RCC 7860 (cell line): ENCODE results near the gene GFOD2.
"Not testable (repeated sequence)": the region's sequence is repeated elsewhere in the genome, so short reads cannot be mapped to it uniquely, and the experiment has no call there.

ENCODE experiments used
- DNase-seq: peaks from one replicate; pipeline ENCODE4 v3.0.0-alpha.2; 2015; ENCODE audit warnings: low spot score
- FAIRE-seq: peaks from 2 replicates; lab custom pipeline; 2012; peaks lifted over from hg19 to GRCh38; lab: Jason Lieb, UNC

Gene GFOD2, protein sequence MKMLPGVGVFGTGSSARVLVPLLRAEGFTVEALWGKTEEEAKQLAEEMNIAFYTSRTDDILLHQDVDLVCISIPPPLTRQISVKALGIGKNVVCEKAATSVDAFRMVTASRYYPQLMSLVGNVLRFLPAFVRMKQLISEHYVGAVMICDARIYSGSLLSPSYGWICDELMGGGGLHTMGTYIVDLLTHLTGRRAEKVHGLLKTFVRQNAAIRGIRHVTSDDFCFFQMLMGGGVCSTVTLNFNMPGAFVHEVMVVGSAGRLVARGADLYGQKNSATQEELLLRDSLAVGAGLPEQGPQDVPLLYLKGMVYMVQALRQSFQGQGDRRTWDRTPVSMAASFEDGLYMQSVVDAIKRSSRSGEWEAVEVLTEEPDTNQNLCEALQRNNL

DNA sequence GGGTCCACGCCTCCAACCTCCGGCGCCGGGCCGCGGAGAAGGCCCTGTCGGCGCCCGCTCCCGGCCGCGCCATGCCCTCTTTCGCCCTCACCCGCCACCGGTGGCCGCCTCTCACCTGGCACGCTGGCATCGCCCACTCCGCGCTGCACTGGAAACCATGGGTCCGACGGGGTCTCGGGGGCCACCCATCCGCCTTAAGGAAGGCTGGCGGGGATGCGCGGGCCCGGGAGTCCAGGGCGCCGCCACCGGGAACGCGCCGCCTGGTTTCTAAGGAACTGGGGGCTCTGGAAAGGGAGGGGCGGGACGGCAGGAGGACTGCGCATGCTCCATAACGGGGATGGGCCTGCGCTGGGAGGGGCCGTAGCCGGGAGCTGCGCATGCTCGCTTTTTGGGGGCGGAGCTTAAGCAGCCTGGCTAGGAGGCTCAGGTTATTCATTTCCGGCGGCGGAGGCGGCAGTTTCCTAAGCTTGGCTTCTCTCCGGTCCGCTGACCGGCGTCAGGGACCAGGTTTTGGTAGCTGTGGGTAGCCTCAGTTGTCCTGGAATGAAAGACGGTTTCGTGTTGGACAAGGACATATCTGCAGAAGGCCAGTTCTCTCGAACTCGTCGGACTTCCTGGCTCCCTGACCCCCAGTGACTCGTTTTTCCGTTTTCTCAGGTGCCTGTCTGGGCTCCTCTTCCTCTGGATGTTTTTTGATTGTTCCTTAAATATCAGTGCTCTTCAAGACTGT, at the start of gene GFOD2:
Gene GFOD2 (minus strand): TSS at position 269 of the 730 bp plus-strand sequence. CDS start 33,601 bp downstream, outside the sequence.
- DNase-seq, result peak; percentile 85
- peak; percentile 53 for FAIRE-seq

DNA sequence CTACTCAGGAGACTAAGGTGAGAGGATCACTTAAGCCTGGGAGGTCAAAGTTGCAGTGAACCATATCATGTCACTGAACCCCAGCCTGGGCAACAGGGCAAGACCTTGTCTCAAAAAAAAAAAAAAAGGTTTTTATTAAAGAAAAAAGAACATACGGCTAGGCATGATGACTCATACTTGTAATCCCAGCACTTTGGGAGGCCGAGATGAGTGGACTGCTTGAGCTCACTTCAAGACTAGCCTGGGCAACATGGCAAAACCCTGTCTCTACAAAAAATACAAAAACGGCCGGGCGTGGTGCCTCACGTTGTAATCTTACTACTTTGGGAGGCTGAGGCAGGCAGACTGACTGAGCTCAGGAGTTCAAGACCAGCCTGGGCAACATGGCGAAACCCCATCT, 48.8 kb upstream of the GFOD2 start:
- DNase-seq (peak; percentile 11), FAIRE-seq (no peak)

DNA sequence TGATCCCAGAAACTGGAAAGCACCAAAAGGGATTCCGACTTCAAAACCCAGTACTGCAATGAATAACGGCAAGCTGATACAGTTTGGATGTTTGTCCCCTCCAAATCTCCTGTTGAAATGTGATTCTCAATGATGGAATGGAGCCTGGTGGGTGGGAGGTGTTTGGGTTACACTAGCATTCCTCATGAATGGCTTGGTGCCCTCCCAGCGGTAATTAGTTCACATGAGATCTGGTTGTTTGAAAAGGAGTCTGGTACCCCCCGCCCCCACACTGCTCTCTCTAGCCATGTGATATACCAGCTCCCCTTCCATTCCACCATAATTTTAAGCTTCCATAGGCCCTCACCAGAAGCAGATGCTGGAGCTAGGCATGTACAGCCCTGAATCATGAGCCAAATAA, 47.2 kb upstream of the GFOD2 start:
- FAIRE-seq, result no peak

DNA sequence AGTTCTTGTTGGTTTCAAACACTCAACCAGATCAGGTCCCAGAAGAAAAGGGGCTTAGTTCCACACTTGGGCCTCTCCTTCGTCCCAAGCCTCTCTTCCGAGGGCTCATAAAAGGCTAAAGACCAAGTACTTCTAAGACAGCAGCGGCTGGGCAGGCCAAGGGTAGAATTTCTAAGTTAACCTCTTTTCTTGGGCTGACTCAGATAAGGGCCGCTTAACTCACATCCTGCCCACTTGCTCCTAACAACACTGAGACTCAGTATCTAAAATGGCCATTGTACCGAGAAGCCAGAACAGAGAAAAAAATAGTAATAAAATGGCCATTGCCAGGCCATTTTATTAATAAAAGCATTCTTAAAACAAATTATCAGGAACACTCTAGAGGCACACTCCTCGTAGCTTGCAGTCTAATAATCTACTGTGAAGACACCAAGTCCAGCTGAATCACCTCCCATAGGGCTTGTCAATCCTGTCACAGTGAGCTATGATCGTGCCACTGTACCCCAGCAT, 45.1 kb upstream of the GFOD2 start:
- DNase-seq, result no peak
- FAIRE-seq, result no peak

More for the DNA sequence above, 47.2 kb upstream of the GFOD2 start:
- DNase-seq, result no peak

DNA sequence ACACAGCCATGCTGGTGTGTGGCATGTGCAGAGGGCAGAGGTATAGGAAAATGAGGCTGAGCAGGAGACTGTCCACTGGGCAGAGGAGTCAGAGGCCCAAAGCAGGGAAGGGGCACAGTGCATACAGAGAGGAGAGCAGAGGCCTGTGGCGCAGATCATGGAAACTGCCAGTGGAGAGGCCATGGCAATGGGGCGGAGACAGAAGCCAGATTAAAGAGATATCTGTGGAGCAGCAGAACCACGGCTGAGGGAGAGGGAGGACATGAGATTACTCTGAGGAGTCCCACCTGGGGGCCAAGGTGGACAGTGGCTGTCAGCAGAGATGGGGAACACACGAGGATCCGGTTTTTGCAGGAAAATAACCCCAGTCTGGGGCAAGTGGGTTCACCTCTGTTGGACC, 44.0 kb upstream of the GFOD2 start:
- FAIRE-seq (no peak), DNase-seq (no peak)

DNA sequence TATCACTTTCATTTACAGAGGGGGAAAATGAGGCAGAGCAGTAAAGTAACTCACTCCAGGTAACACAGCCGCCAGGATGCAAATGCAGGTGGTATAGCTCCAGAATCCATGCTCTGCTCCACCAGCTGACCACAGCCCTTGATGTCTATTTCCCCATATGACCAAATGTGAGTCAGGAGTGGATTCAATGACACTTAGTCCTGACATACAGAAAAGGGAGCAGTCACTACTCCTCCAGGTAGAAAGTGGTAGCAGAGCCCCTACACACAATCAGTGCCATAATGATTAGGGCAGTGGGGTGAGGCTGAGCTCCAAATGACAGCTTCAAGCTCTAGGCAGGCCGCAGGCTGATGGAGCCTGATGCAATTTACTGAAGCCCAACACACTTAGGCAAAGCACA, 43.3 kb upstream of the GFOD2 start:
- FAIRE-seq, result no peak

DNA sequence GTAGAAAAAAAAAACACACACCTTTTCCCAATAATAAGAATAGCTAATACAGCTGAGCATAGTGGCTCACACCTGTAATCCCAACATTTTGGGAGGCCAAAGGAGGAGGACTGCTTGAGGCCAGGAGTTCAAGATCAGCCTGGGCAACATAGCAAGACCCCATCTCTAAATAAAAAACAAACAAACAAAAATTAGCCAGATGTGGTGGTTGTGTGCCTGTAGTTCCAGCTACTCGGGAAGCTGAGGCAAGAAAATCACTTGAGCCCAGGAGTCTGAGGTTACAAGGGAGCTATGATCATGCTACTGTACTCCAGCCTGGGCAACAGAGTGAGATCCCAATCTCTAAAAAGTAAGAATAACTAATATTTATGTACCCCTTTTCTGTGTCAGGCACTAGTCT, 42.8 kb upstream of the GFOD2 start:
- no peak for FAIRE-seq
- DNase-seq, result no peak

More for the DNA sequence above, 43.3 kb upstream of the GFOD2 start:
- no peak for DNase-seq

DNA sequence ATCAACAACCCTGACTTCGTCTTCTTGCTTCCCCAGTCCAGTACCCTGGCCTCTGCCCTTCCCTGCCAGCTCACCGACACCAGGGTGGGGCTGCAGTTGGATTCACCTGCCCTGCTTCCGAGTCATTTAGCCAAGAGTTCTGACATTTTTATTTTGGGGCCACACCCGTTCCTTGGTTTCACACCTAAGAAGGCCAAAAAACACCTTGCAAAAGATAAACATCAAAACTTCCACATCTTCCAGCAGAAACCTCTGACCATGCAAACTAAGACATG, 41.8 kb upstream of the GFOD2 start:
- FAIRE-seq (no peak), DNase-seq (no peak)

DNA sequence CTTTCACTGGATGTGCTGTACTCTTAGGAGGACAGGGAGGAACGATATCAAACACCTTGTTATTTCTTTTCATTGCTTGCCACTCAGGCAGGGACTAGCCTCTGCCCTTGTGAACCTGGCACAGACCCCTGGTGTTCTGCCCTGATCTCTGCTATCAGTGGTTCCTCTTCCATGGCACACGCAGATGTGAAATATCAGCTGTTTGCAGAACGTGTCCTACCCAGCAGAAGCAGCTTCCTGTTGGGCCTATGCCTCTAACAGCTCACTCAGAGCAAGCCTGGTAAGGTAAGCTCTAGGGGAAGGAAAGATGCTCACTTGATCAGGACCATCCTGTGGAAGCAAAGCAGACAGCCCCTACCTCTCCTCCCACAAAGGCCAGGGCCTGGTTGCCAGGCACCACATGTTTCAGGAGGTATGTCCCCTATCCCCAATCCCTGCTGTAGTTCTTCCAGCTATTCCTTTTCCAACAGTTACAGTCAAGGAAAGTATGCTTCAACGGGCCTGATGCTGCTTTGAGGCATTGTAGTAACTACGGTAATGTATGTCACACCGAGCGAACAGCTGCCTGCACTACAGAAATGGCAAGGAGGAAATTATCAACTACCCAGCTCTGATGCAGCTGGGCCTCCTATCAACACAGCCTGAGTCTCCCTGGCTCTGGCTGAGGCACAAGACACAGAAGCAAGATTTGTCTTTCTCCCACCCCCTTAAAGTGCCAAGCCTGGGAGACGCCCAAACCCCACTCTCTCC, 41.3 kb upstream of the GFOD2 start:
- no peak for FAIRE-seq
- DNase-seq, result no peak

DNA sequence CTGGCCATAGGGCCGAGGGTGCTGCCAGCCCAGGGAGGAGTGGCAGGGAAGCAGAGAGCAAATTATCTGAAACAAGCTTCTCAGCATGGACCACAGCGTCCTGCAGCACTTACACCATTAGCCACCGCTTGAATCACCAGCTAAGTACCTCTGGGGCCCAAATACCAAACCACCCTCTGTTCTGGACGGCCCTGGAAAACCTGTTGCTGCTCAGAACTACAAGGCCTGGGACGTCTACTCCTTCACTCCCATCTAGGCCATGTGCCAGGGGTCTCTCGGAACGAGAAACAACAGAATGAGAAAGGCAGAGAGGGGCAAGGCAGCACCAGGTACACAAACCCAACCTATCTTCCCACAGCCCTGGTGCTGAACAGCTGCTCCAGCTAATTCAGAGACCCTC, 39.9 kb upstream of the GFOD2 start:
- no peak for DNase-seq
- FAIRE-seq, result no peak

DNA sequence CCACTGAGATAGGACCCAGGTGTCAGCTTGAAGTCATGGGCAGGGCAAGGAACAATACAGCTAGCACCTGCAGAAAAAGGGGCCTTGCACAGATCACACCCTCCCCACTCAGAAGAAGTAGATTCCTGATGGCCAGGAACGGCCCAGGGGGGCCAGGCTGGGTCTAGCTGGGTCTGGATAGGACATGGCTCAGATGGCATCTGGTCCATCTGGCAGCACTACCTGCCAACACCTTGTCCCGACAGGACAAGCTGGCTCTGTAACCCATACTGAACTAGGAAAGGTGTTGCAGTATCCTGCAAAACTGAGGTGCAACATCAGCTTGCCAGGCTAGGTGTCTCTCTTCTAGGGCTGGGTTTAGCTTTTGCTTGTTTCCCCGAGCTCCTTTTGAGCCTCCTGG, 38.9 kb upstream of the GFOD2 start:
- FAIRE-seq, result no peak
- DNase-seq, result no peak

DNA sequence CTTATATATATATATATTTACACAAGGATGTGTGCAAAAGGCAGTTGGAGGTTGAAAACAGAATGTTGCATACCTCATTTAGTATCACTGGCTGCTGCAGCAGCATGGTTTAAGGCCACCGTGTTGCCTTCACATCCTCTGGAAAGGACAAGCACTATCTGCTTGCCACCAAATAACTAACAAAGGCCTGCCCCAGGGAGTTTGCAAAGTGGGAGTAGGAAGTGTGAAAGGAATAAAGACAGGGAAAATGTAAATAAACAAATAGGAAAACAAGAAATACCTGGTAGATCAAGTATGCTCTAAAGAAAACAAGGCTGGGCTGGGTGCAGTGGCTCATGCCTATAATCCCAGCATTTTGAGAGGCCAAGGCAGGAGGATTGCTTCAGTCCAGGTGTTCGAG, 33.5 kb upstream of the GFOD2 start:
- no peak for DNase-seq
- FAIRE-seq, result no peak

DNA sequence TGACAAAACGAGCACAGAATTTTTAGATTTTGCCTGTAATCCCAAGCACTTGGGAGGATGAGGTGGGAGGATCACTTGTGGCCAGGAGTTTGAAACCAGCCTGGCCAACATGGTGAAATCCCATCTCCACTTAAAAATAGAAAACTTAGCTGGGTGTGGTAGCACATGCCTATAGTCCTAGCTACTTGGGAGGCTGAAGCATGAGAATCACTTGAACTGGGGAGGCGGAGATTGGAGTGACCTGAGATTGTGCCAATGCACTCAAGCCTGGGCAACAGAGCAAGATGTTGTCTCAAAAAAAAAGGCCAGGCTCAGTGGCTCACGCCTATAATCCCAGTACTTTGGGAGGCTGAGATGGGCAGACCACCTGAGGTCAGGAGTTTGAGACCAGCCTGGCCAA, 32.2 kb upstream of the GFOD2 start:
- FAIRE-seq, DNase-seq: not testable (repeated sequence)

DNA sequence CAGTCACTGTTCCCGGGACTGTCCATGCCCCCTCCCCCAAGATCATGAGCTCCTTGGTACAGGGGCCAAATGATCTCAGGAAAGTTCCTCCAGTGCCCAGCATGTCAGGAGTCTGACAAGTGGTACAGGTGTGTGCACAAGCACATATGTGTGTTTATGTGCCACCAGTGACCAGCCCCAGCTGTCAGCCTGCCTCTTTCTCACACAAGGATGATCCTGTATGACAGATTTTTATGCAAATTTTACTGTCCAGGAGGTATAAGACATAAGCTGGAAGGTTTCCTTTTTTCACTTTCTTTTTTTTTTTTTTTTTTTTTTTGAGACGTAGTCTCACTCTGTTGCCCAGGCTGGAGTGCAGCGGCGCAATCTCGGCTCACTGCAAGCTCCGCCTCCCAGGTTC, 31.4 kb upstream of the GFOD2 start:
- FAIRE-seq, result no peak
- DNase-seq, result no peak

DNA sequence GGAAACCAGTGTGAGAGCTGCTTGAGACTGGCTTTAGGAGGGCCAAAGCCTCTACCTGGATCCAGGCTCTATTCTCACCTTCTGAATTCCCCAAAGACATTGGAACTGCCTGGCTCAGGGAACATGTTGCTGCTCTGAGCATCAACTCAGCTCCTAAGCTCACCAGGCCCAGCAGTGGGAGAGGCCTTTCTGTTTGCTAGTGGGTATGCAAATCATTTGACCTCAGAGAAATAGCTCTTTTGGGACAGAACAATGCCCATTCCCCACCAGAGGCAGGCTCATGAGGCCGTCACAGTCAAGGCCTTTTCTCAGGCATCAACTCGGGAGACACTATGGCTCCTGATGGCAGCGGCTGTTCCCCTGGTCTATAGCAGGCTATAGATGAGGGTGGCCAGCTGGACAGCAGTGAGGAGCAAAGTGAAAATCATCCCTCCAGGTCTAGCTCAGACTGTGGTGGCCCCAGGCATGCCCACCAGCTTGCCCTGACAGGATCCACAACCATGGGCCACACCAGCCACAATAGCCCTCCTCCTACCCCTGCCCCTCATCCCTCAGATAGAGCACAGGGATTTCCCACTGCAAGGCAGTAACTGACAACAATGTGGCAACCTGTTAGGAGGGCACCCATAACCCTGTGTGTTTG, 30.4 kb upstream of the GFOD2 start:
- FAIRE-seq, result no peak
- no peak for DNase-seq

DNA sequence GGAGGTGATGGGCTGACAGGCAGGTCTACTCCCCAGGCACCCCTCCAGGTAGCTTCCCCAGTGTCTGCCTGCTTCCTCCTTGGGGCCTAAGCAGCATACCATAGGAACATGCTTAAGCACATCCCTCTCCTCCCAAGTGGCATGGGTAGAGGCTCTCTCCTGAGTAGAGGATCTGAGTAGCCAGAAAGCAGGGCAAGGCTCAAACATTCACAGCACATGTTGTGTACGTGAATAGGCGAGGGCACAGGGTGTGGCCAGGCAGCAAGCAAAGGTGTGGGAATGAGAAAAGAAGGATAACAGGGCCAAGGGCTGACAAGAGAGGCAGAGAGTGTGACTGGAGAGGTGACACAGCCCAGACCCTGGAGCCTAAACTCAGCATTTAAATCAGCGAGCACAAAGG, 29.7 kb upstream of the GFOD2 start:
- no peak for DNase-seq
- no peak for FAIRE-seq

DNA sequence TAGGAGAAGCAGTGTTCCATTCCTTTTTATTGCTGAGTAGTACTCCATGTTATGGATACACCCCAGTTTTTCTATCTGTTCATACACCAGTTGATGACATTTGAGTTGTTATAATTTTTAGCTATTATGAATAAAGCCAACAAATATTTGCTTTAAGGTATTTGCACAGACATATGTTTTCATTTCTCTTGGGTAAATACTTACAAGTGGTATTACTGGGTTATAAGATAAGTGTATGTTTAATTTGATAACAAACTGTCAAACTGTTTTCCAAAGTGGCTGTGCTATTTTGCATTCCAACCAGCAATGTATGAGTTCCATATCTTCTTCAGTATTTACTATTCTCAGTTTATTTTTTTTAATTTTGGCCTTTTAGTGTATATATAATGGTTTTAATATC, 27.7 kb upstream of the GFOD2 start:
- DNase-seq (no peak), FAIRE-seq (no peak)

DNA sequence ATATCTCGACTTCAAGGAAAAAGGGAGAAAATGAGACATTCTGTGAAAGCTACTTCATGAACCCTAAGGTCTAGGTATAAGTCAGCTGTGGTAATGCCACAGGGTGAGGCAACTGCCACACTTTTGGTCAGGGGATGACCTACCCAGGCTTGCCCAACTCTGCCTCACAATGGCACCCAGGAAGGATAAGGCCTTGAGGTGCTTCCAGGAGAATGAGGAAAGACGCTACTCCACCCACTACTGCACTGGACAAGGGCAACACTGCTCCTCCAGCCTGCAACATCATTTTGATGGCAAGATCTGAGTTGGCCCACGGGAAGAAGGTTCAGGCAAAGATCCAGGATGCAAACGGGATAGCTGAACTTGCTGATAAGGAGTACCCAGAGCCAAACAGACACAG, 22.0 kb upstream of the GFOD2 start:
- DNase-seq, result no peak

DNA sequence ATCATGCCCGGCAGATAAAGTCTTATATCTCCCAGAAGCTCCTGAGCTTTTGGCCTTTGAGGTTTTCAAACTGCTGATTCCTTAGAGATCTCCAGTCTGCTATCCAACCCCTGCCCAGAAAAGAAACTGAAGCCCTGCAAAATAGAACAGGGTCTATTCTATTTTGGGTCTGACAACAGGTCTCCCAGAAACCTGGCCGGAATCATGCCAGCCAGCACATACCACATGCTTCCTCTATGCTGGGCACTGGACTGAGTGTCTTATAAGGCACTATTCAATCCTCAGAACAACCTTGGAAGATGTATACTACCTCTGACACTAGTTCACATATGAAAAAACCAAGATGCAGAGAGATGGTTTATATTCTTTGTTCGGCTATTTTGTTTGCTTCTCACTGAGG, 21.3 kb upstream of the GFOD2 start:
- FAIRE-seq, result no peak
- no peak for DNase-seq

More for the DNA sequence above, 22.0 kb upstream of the GFOD2 start:
- no peak for FAIRE-seq

DNA sequence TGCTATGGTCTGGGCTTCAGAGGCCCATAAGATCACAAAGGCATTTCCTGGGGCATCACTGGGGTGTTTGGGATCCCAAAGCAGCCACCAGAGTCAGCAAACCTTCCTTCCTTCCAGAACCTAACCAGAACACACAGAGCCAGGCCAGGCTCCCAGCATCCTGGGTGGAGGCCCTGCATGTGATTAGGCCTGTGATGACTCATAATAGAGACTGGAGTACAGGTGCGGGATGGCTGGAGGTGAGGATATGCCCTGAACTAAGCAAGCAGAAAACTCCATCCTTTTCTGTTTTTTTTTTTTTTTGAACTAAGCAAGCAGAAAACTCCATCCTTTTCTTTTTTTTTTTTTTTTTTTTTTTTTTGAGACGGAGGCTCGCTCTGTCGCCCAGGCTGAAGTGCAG, 17.7 kb upstream of the GFOD2 start:
- DNase-seq, result no peak
- no peak for FAIRE-seq

DNA sequence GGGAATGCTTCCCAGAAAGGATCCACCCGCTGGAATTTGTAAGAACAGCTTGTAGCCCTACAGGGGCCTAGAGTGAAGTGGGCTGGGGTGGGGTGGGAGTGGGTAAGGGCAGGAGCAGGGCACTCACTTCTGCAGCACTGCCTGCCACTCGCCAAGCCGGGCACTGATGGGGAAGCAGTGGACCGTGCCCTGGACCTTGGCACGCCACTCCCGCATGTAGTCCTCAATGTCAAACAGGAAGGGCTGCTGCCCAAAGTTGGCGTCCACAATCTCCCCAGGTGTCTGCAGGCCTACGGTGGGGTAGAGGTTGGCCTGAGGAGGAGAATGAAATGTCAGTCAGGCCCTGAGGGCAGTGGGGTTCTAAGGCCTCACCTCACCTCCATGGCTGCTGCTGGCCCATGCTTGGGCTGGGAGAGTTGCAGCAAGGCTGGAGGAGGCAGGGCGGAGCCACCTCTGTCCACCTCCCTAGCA, 15.7 kb upstream of the GFOD2 start:
- no peak for FAIRE-seq
- DNase-seq, result no peak
